Activated naive CD4-positive, alpha-beta T cell treated with anti-CD3 and anti-CD28 coated beads, Interleukin-2, amount 50 U/mL, for 16 hours (primary cell): ENCODE results near the gene B3GALT2.
"Not testable (repeated sequence)": the region's sequence is repeated elsewhere in the genome, so short reads cannot be mapped to it uniquely, and the experiment has no call there.

Experiments
- DNase-seq: peaks from one replicate; pipeline ENCODE4 v3.0.0-alpha.2; 2020

The B3GALT2 gene

GRCh38 chr1:193185901-193186731 lies at the start of gene B3GALT2:
B3GALT2 (minus strand) TSS chr1:193186613; CDS start chr1:193181562, 5,051 bp downstream.
- no peak for DNase-seq

- no peak for DNase-seq
Observed at GRCh38 chr1:193234530-193234929, 48.1 kb upstream of the B3GALT2 start.

- DNase-seq = not testable (repeated sequence)
Observed at GRCh38 chr1:193231146-193231545, 44.7 kb upstream of the B3GALT2 start.

- no peak for DNase-seq
Observed at GRCh38 chr1:193229136-193229535, 42.7 kb upstream of the B3GALT2 start.

- no peak for DNase-seq
Observed at GRCh38 chr1:193222056-193222615, 35.7 kb upstream of the B3GALT2 start.

- DNase-seq = no peak
Observed at GRCh38 chr1:193221651-193222050, 35.2 kb upstream of the B3GALT2 start.

GRCh38 chr1:193219391-193219790 lies 33.0 kb upstream of the B3GALT2 start:
- no peak for DNase-seq

- no peak for DNase-seq
Observed at GRCh38 chr1:193216920-193217319, 30.5 kb upstream of the B3GALT2 start.

- no peak for DNase-seq
Observed at GRCh38 chr1:193213998-193214397, 27.6 kb upstream of the B3GALT2 start.

GRCh38 chr1:193212637-193213036 lies 26.2 kb upstream of the B3GALT2 start:
- no peak for DNase-seq

- no peak for DNase-seq
Observed at GRCh38 chr1:193211539-193211938, 25.1 kb upstream of the B3GALT2 start.

- no peak for DNase-seq
Observed at GRCh38 chr1:193210996-193211395, 24.6 kb upstream of the B3GALT2 start.

- DNase-seq = no peak
Observed at GRCh38 chr1:193201021-193201420, 14.6 kb upstream of the B3GALT2 start.

- no peak for DNase-seq
Observed at GRCh38 chr1:193199940-193200339, 13.5 kb upstream of the B3GALT2 start.

- DNase-seq = no peak
Observed at GRCh38 chr1:193192586-193192985, 6.2 kb upstream of the B3GALT2 start.

GRCh38 chr1:193190096-193190744 lies 3.8 kb upstream of the B3GALT2 start:
- no peak for DNase-seq

- DNase-seq = no peak
Observed at GRCh38 chr1:193189442-193190095, 3.2 kb upstream of the B3GALT2 start.

- not testable (repeated sequence) for DNase-seq
Observed at GRCh38 chr1:193188915-193189314, 2.5 kb upstream of the B3GALT2 start.

- no peak for DNase-seq
Observed at GRCh38 chr1:193187114-193187513, 701 bp upstream of the B3GALT2 start.

GRCh38 chr1:193185211-193185610 lies 1.2 kb downstream of the B3GALT2 start:
- DNase-seq = no peak

- no peak for DNase-seq
Observed at GRCh38 chr1:193184776-193185175, 1.6 kb downstream of the B3GALT2 start.

GRCh38 chr1:193183019-193183627 lies 3.3 kb downstream of the B3GALT2 start:
- no peak for DNase-seq

GRCh38 chr1:193181985-193182384 lies 4.4 kb downstream of the B3GALT2 start:
- DNase-seq = no peak
